K562 (cell line): ENCODE data around the gene HOXB5. TPM values are rescaled to one million over a fixed set of nuclear protein-coding genes. Genes with fewer than 3 reads are reported as not detected.

Experiments
- BHLHE40 ChIP-seq: IDR thresholded peaks from 2 replicates; pipeline ENCODE4 v1.6.1; 2011; ENCODE audit warnings: low read length, improper control_type of control experiment
- CREB1 ChIP-seq, 2 experiments: sonication (generic) in 1 of 2; formaldehyde crosslinking in 1 of 2; IDR thresholded peaks; 2 replicates each; pipeline versions ENCODE4 v1.6.1 to v1.8.0; 2012 to 2022; ENCODE audit warnings: inconsistent platforms in 1 of 2, mild to moderate bottlenecking in 1 of 2, missing genetic modification reagents in 1 of 2, moderate library complexity in 1 of 2
- CXXC5 ChIP-seq: fragments of 250-450 bp; sonication (Bioruptor Pico); IDR thresholded peaks from 2 replicates; pipeline ENCODE4 v1.8.0; 2022; ENCODE audit warnings: inconsistent platforms, mild to moderate bottlenecking, moderate library complexity
- DDX20 ChIP-seq: fragments of 450-650 bp; IDR thresholded peaks from 2 replicates; pipeline ENCODE4 v1.6.1; 2016; ENCODE audit warnings: missing genetic modification characterization, low read depth, mild to moderate bottlenecking, missing compliant biosample characterization, moderate library complexity
- EP300 ChIP-seq: IDR thresholded peaks from 2 replicates; pipeline ENCODE4 v1.6.1; 2012; ENCODE audit warnings: low read length, improper control_type of control experiment
- HIVEP1 ChIP-seq: fragments of 250-450 bp; sonication (Bioruptor Pico); IDR thresholded peaks from 2 replicates; pipeline ENCODE4 v1.4.0; 2020; ENCODE audit warnings: mild to moderate bottlenecking
- IRF2 ChIP-seq: sonication (generic); formaldehyde crosslinking; IDR thresholded peaks from 2 replicates; pipeline ENCODE4 v1.8.1; 2022; ENCODE audit warnings: mild to moderate bottlenecking, missing genetic modification reagents
- KAT2B ChIP-seq: IDR thresholded peaks from one replicate; pipeline ENCODE4 v1.6.1; 2012; ENCODE audit warnings: low read depth, mild to moderate bottlenecking, control low read depth, inconsistent platforms, low read length, moderate library complexity
- KLF1 ChIP-seq: fragments of 450-650 bp; IDR thresholded peaks from 2 replicates; pipeline ENCODE4 v1.6.1; 2016; ENCODE audit warnings: missing genetic modification characterization, missing compliant biosample characterization
- KLF10 ChIP-seq: fragments of 250-450 bp; sonication (Bioruptor Pico); IDR thresholded peaks from 2 replicates; pipeline ENCODE4 v1.6.1; 2021; ENCODE audit warnings: matching md5 sums
- MAFK ChIP-seq: IDR thresholded peaks from 2 replicates; pipeline ENCODE4 v1.6.1; 2011; ENCODE audit warnings: low read length, improper control_type of control experiment
- MECOM ChIP-seq: fragments of 250-450 bp; sonication (Bioruptor Pico); IDR thresholded peaks from 2 replicates; pipeline ENCODE4 v1.8.0; 2022; ENCODE audit warnings: inconsistent platforms
- PCBP2 ChIP-seq: fragments of 200-400 bp; formaldehyde crosslinking; IDR thresholded peaks from 2 replicates; pipeline ENCODE4 v1.6.1; 2018; ENCODE audit warnings: low read length, low read depth, mild to moderate bottlenecking, moderate library complexity; ENCODE audit not compliant: poor library complexity, severe bottlenecking
- PYGO2 ChIP-seq: fragments of 450-650 bp; IDR thresholded peaks from 2 replicates; pipeline ENCODE4 v1.6.1; 2016; ENCODE audit warnings: mild to moderate bottlenecking, missing genetic modification characterization, moderate library complexity, missing compliant biosample characterization
- SMAD1 ChIP-seq: fragments of 150-350 bp; IDR thresholded peaks from 2 replicates; pipeline ENCODE4 v1.6.1; 2014; ENCODE audit warnings: low read length, low read depth; ENCODE audit not compliant: partially characterized antibody
- SMARCC2 ChIP-seq: fragments of 450-650 bp; IDR thresholded peaks from 2 replicates; pipeline ENCODE4 v1.6.1; 2017; ENCODE audit warnings: antibody characterized with exemption, moderate library complexity, mild to moderate bottlenecking, low read depth
- TCF7L2 ChIP-seq: fragments of 150-350 bp; IDR thresholded peaks from 2 replicates; pipeline ENCODE4 v1.6.1; 2016; ENCODE audit warnings: low read depth, mild to moderate bottlenecking, low read length, moderate library complexity
- USF2 ChIP-seq: sonication (generic); formaldehyde crosslinking; IDR thresholded peaks from 2 replicates; pipeline ENCODE4 v1.5.0; 2020; ENCODE audit warnings: missing genetic modification reagents
- YY1 ChIP-seq, 3 experiments: IDR thresholded peaks; 2 replicates each; pipeline ENCODE4 v1.6.1; 2011; ENCODE audit warnings: low read length in 2 of 3, mild to moderate bottlenecking in 2 of 3, moderate library complexity in 2 of 3, borderline replicate concordance in 1 of 3, control low read depth in 1 of 3, low read depth in 1 of 3; ENCODE audit not compliant: insufficient read depth in 3 of 3, insufficient replicate concordance in 2 of 3, control insufficient read depth in 1 of 3, insufficient read length in 1 of 3; ENCODE audit errors: extremely low read depth in 1 of 3
- ZBTB34 ChIP-seq: fragments of 250-450 bp; sonication (Bioruptor Pico); IDR thresholded peaks from 2 replicates; pipeline ENCODE4 v1.8.0; 2021; ENCODE audit warnings: mild to moderate bottlenecking, moderate library complexity
- ZC3H8 ChIP-seq: fragments of 450-650 bp; IDR thresholded peaks from 2 replicates; pipeline ENCODE4 v1.6.1; 2017
- ZNF133 ChIP-seq: fragments of 250-450 bp; sonication (Bioruptor Pico); IDR thresholded peaks from 2 replicates; pipeline ENCODE4 v1.4.0; 2020; ENCODE audit warnings: mild to moderate bottlenecking
- ZNF175 ChIP-seq: fragments of 200-800 bp; sonication (Bioruptor generic); IDR thresholded peaks from 2 replicates; pipeline ENCODE4 v1.6.1; 2016; ENCODE audit warnings: low read depth, mild to moderate bottlenecking, missing genetic modification characterization, missing compliant biosample characterization
- ZNF282 ChIP-seq: sonication (generic); formaldehyde crosslinking; IDR thresholded peaks from 2 replicates; pipeline ENCODE4 v1.8.1; 2023; ENCODE audit warnings: missing genetic modification reagents
- ZNF408 ChIP-seq: fragments of 250-450 bp; sonication (Bioruptor Pico); IDR thresholded peaks from 2 replicates; pipeline ENCODE4 v1.4.0; 2020; ENCODE audit warnings: low read depth, mild to moderate bottlenecking, moderate library complexity
- polyA plus RNA-seq, 8 experiments: library from polyadenylated mRNA; depleted of rRNA in 4 of 8; stranded (reverse) in 5 of 8; unstranded in 3 of 8; fragments of >200 nt; fragmentation: Nextera tagmentation in 2 of 8; fragmentation: Illumina TruSeq in 1 of 8; extraction: Ambion mirVana in 2 of 8; extraction: Trizol in 1 of 8; gene quantifications; 2 replicates each; pipeline versions ENCODE4 v1.2.1 to v1.2.3, GENCODE V29; 2011 to 2014; ENCODE audit warnings: inconsistent platforms in 1 of 8, missing spikeins in 1 of 8
- total RNA-seq, 7 experiments: library from RNA; depleted of rRNA in 6 of 7; stranded (reverse); fragments of >200 nt in 6 of 7; fragmentation: Illumina TruSeq in 2 of 7; extraction: Trizol in 2 of 7; gene quantifications; 2 replicates each; pipeline versions ENCODE4 v1.2.1 to v1.2.3, GENCODE V29; 2011 to 2021; ENCODE audit warnings: low replicate concordance in 1 of 7
- TF ChIP-seq, protein P1 (sequence below): fragments of 450-650 bp; conservative IDR thresholded peaks from 2 replicates; pipeline ENCODE4 v1.6.1; 2016; ENCODE audit warnings: missing genetic modification characterization, low read depth, mild to moderate bottlenecking, control low read depth, missing compliant biosample characterization

HOXB5 gene
- total and polyA plus RNA-seq, 9 of the 15 experiments (the other 6 are each of a cell fraction or from before 2014, with no cell fraction given): 0.24 to 2.7 (median 0.65) TPM

DNA sequence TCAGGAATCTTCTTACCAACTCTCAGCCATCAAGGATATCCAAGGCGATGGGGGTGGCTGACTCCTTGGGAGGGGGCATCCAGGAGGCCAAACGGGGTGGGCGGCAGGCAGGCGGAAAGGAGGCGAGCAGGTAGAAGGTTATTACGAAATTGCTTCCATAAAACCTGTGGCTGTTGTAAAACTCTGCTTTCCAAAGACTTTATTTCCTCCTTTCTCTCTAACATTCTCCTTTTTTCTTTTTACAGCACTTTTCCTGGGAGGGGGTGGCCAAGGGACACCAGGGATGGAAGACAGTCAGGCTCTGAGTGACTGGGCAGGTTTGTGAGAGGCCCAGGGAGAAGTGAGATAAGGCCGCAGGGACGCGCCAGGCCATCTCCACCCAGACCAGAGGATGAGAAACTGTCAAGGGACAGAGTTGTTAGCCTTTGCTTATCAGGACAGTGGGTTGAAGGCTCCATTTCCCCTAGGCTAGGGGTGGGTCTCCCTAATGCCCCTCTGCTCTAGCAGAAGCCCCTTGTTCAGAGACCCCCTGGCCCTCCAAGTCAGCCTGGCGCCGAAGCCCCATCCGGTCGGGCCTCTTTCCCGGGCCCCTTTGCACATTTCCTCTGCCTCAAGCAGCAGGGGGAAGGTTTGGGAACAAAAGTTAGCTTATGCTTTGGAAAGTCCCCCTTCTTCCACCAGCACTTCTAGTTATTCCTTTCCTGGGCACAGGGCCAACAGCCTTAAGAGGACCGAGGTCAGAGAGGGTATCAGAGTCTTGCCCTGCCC lies 37.5 kb upstream of the HOXB5 start (continued):
- TF ChIP-seq ZNF282 (CRISPR knock-in tag) (no peak), CXXC5 (peak; percentile 85), ZNF133 (CRISPR knock-in tag) (no peak), CREB1 (IDR thresholded peaks at IDR 0.05) (no peak), CREB1 (CRISPR knock-in tag; IDR thresholded peaks at IDR 0.05) (no peak), SMARCC2 (peak; percentile 82), IRF2 (CRISPR knock-in tag) (no peak), YY1 (IDR thresholded peaks at IDR 0.05; ENCODE audit: borderline replicate concordance in 1 of 3, control insufficient read depth in 1 of 3, extremely low read depth in 1 of 3, insufficient read depth in 3 of 3, insufficient read length in 1 of 3, insufficient replicate concordance in 2 of 3, low read depth in 1 of 3, low read length in 2 of 3) (peak in 1 of 3 experiments; percentile 48), KLF1 (tag) (no peak), BHLHE40 (no peak), ZNF408 (CRISPR knock-in tag) (no peak), ZC3H8 (no peak), KAT2B (no peak), USF2 (CRISPR knock-in tag) (no peak), PYGO2 (no peak), DDX20 (tag) (no peak), EP300 (peak; percentile 82), PCBP2 (no peak), MAFK (peak; percentile 61), ZNF175 (CRISPR knock-in tag) (peak; percentile 55; the same call in 1 of the 2 replicates), SMAD1 (no peak), MECOM (peak; percentile 97), KLF10 (CRISPR knock-in tag) (no peak), TCF7L2 (no peak), ZBTB34 (CRISPR knock-in tag) (no peak), HIVEP1 (no peak)
- TF ChIP-seq, protein P1, sequence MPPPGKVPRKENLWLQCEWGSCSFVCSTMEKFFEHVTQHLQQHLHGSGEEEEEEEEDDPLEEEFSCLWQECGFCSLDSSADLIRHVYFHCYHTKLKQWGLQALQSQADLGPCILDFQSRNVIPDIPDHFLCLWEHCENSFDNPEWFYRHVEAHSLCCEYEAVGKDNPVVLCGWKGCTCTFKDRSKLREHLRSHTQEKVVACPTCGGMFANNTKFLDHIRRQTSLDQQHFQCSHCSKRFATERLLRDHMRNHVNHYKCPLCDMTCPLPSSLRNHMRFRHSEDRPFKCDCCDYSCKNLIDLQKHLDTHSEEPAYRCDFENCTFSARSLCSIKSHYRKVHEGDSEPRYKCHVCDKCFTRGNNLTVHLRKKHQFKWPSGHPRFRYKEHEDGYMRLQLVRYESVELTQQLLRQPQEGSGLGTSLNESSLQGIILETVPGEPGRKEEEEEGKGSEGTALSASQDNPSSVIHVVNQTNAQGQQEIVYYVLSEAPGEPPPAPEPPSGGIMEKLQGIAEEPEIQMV: no peak
